OCI-LY1 (cell line): ENCODE data around the gene MPO.

Source experiments
- EZH2 ChIP-seq: fragments of 200-600 bp; sonication (generic), shearing (Covaris generic); IDR thresholded peaks from 2 replicates; pipeline ENCODE4 v1.8.0; 2017; ENCODE audit warnings: borderline replicate concordance, mixed run types, mild to moderate bottlenecking, antibody characterized with exemption, low read length, moderate library complexity, mixed read lengths
- TF ChIP-seq, protein P1 (sequence below): fragments of 200-600 bp; sonication (generic), shearing (Covaris generic); IDR thresholded peaks from 2 replicates; pipeline ENCODE4 v1.5.1; 2017; ENCODE audit warnings: mild to moderate bottlenecking, antibody characterized with exemption, low read length, moderate library complexity, mixed read lengths

DNA sequence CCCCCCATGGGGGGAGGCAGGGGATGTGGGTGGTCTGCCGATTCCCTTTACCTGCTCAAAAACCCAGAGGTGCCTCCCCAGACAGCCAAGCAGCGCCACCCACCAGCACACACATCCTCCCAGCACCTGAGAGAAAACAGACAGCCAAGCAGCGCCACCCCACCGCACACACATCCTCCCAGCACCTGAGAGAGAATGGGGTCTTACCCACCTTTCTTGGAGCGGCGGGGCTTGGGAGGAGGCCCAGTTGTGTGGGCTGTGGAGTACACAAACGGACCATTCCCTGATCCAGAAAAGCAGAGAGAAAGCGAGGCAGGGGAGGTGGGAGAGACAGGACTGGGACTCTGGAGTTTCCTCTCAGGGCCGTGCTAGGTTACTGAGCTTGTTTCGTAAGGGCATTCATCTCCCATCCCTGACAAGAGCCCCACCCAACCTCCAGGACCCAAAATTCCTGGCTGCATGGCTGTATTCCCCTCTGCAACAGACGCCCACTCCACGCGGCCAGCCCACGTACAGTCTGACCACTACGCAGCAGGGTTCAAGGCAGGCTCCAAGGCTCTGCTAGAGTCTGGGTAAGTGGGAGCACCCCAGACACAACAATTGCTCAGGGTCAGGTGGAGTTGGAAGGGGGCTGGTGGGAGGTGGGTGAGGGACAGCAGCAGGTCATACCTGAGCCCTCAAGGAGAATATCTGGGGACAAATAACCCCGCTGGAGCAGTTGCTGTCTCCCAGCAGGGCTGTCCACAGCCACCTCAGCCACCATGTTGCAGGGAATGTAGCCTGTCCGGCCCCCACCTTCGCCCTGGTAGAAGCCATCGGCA lies 25.6 kb upstream of the MPO start:
- TF ChIP-seq, protein P1, sequence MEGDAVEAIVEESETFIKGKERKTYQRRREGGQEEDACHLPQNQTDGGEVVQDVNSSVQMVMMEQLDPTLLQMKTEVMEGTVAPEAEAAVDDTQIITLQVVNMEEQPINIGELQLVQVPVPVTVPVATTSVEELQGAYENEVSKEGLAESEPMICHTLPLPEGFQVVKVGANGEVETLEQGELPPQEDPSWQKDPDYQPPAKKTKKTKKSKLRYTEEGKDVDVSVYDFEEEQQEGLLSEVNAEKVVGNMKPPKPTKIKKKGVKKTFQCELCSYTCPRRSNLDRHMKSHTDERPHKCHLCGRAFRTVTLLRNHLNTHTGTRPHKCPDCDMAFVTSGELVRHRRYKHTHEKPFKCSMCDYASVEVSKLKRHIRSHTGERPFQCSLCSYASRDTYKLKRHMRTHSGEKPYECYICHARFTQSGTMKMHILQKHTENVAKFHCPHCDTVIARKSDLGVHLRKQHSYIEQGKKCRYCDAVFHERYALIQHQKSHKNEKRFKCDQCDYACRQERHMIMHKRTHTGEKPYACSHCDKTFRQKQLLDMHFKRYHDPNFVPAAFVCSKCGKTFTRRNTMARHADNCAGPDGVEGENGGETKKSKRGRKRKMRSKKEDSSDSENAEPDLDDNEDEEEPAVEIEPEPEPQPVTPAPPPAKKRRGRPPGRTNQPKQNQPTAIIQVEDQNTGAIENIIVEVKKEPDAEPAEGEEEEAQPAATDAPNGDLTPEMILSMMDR = no peak
- TF ChIP-seq EZH2 = no peak
